ENCODE measurements around the gene SORCS2.

DNA sequence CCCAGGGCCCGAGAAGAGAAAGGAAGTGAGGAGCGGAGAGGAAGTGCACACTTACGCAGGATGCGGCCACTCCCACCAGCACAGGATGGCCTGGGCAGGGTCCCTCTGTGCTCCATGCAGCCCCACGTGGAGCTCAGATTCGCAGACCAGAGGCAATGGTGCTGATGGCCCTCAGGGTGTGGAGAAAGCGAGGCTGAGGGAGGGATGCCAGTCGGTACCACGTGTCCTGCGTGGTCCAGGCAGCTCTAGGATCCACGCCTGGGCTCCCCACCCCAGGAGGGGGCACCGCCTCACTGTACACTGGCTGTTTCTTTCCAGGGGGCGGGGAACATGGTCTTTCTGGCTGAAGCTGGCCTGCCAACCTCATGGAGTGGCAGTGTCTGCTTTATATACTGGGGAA lies 505.5 kb downstream of the SORCS2 start:
- TF ChIP-seq, protein P1, sequence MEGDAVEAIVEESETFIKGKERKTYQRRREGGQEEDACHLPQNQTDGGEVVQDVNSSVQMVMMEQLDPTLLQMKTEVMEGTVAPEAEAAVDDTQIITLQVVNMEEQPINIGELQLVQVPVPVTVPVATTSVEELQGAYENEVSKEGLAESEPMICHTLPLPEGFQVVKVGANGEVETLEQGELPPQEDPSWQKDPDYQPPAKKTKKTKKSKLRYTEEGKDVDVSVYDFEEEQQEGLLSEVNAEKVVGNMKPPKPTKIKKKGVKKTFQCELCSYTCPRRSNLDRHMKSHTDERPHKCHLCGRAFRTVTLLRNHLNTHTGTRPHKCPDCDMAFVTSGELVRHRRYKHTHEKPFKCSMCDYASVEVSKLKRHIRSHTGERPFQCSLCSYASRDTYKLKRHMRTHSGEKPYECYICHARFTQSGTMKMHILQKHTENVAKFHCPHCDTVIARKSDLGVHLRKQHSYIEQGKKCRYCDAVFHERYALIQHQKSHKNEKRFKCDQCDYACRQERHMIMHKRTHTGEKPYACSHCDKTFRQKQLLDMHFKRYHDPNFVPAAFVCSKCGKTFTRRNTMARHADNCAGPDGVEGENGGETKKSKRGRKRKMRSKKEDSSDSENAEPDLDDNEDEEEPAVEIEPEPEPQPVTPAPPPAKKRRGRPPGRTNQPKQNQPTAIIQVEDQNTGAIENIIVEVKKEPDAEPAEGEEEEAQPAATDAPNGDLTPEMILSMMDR (IDR thresholded peaks at IDR 0.05): no peak
- no peak for TF ChIP-seq POLR2A (IDR thresholded peaks at IDR 0.05)

All from Peyer's patch (tissue), 4 donors.